GM19238 (cell line): ENCODE results near the gene TRAPPC6A.

Experiments
- DNase-seq: peaks from one replicate; pipeline ENCODE4 v3.0.0; 2011; ENCODE audit warnings: low spot score; ENCODE audit not compliant: insufficient read length

TRAPPC6A gene

DNA sequence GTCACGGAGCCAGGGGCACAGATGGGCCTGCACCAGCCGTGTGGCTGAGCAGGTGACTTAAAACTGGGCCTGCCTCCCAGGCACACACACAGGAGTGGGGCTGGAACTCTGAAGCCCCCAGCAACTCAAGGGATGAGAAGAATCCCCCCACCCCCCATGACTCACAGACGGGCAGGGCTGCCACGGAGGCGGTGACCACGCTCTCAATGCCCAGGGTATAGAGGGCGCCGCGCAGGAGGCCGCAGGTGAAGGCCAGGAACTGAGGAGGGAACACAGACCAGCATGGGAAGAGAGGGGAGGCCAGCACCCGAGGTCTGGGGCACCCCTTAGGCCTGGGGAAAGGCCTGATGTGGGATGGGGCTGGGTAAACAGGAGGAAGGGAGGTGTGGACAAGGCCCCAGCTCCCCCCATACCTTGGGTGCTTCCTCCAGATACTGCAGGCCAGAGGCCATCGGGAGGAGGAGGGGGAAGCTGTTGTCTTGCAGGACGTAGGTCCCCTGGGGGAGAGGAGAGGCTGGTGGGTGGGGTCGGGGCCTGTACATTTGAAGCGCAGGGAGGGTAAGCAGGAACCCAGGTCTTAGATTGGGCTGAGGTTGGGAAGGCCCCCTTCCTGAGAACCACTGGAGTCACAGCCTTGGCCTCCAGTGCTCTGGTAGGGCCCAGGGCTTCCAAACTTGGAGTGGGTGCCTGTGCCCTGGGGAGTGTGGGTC lies 14.1 kb downstream of the TRAPPC6A start:
- DNase-seq: no peak

DNA sequence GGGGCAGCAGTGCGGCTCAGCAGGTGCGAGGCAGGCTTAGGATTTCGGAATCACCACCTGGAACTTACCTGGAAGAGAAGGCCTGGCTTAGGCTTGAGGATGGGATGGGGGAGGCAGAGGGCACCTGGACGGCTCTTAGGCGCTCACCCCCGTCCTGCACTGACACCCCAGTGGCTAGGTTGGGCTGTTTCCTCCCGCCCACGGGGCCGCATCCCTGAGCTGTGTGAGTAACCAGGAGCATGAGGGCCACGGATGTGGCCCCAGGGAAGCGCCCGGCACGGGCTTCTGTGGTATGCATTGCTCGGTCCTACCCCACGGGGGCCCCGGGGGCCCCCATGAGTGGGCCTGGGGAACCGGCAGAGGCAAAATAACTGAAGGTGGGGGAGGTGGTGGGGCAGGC lies 14.9 kb downstream of the TRAPPC6A start:
- no peak for DNase-seq

DNA sequence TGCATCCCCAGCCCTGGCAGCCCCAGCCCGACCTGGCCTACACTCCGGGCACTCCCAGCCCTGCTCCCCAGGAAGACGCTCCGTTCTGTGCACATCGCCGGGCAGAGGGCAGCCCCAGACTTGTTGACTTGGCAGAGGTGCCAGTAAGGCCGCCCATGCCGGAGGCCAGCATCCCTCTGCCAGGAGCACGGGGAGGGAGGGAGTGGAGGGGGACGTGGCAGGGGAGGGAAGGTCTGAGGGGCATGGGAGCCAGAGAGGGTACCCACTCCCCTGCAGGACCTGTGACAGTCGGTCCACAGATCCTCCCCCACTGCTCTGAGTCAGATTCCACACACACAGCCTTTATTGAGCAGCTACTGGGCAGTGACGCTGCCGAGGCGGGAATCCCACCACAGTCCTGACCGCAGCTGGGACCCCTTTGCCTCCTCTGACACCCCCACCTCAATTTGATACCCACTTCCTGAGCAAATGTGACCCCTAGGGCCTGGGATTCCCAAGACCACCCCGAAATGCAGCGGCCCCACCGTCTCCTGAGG lies 15.4 kb downstream of the TRAPPC6A start:
- DNase-seq: no peak

DNA sequence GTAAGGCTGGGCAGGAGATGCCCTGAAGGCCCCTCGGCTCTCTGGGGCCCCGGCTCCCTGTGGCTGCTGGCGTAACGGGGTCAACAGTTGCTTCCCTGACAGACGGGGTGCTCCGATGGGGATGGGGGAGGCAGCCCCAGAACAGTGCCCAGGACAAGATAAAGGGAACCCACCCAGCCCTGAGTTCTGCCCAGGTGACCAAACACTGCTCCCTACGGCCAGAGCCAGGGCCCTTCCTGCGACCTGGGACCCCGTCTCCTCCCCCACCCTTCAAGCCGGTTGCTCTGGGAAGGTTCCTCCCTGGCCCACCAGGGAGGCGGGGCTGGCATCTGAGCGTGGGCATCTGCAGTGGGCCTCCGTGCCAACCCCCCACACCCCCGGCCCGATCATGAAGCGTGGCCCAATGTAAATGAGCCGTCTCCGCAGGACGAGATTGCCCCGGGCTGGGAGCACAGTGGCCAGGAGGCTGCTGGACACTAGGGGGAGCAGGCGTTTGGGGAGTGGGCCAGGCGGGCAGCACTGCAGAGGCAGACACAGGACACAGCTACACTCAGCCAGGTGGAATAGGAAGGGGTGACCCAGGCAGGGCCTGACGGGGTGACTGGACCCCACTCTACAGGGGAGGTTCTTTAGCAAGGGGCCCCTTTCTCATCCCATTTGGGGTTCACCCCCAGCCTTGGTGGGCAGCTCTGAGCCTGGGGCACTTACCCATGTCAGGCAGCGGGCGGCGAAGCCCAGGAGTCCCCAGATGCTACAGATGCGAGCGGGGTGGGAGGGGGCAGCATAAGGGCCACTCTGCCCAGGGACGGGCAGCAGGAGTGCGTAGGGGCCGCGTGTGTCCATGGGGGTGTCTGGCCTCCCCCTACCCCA lies 16.1 kb downstream of the TRAPPC6A start:
- DNase-seq: no peak

DNA sequence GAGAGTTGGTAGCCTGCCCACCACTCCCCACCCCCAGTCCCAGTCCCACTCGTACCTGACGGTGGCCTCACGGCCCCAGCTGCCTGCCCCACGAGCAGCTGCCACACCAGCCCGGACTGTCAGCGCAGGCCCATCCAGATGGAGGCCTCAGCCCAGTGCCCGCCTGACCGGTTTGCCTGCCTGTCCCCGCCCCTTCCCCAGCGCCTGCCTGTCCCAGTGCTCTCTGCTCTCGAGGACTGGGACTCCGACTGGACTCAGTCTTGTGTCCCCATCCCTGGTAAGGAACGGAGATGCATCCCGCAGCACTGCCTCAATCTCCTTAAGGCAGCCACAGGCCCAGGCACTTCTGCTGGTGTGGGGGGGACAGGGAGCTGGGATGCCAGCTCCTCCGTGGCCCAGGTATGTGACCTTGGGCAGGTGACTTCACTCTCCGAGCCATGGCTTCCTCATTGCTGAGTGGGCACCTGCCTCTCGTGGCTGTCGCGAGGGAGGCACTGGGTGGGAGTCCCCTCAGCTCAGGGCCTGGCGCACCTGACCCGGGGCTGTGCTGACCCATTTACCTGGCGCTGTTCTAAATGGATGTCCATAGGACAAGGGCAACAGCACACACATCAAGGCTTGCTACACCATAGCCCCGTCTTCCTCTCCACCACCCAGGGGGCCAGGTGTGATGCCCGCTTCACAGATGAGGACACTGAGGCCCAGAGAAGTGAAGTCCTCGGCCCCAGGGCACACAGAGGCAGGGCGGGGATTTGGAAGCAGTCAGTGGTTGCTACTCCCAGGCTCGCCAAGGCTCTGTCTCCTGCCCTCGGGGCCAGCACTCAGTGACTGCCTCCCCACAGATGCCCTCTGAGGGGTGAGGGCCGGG lies 16.9 kb downstream of the TRAPPC6A start, which contains the start of gene NKPD1:
TSS of gene NKPD1 (minus strand) at position 113 of the 868 bp plus-strand sequence. CDS start 832 bp downstream, outside the sequence.
- no peak for DNase-seq

DNA sequence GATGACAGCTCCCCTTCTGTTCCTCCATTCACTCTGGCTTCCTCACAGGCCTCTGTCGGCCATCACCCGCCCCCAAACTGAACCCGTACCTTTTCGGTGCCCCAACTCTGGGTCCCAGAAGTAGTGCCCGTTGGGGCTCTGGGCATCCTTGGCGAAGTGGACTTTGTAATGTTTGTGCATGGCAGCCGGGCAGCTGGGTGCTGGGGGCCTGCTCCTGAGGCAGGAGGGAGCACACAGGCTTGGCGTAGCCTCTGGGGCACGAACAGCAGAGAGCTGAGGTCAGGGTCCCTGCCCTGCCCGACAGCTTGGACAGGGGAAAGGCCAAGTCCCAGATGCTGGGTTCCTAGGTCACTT lies 18.1 kb downstream of the TRAPPC6A start:
- DNase-seq: no peak

DNA sequence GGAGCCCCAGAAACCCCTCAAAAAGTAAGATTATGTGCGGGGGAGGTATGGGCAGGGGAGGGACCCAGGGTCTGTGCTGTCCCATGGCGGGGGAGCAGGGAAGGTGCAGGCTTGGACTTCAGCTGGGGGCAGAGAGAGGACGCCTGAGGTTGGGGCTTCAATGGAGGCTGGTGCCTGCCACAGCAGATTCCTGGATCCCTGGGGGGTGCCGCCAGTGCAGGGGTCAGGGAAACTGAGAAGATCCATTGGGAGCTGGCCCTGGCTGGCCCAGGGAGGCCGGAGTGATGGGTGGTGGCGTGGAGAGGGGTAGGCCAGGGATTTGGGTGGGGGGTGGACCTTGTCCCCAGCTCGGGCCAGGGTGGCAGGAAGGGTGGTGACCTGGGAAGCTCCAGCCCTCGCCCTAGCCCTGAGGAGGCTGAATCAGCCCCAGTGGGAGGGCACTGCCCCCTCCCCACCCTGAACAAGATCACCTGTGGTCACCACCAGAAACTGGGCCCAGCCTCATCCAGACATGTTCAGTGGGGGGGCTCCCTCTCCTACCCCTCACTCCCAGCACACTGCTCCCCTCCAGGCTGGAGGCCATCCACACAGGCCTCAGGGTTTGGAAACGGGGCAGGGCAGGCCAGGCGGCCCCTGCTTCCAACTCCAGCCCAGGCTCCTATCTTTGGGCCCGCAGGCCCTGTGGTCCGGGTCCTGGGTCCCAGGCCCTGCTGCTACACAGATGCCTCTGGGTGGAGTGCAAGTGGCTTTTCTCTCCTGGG lies 18.6 kb downstream of the TRAPPC6A start:
- DNase-seq: no peak

DNA sequence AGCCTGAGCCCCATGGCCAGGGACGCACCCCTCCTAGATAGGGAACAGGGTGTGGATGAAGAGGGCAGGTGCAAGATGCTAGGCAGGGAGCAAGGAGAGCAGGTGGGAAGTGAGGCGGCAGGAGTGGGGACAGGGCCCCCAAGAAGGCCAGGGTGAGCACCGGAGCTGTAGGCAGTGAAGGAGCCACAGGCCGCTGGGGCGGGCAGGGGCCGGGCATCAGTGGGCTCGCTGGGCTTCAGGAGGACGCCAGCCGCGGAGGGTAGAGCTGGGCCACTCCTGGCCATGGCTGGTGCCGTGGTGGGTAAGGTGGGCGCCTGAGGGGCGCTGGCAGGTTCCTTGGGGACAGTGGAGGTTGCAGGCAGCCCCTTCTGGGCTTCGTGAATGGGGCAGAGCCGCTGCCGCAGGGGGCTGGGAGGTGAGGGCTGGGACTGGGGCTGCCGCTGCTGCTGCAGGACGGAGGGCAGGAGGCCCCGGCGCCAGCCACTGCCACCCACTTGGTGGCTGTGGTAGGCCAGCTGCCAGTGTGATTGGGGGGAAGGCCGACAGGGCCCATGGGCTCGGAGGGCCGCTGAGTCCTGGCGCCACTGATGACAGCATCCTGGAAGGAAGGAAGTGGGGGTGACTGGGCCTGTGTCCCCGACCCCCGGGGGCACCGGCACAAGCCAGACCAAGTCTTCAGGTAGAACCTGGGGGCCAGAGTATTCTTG lies 19.4 kb downstream of the TRAPPC6A start:
- DNase-seq: no peak

DNA sequence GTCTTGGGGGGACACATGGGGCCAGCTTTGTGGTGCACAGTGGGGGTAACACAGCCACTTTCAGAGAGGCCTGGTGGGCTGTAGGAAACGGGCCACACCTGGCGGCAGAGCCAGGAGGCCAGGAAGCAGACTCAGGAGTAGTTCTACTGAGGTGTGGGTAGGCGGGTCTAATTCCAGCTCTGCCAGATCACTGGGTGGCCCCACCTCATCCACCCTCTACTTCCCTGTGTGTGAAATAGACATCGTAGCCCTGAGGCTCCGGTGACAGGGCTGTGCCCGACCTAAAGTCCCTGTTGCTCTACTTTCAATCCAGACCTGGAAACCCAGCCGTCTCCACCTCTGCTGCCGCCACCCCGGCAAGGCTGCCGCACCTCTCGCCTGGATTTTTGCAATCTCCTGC lies 21.3 kb downstream of the TRAPPC6A start:
- DNase-seq: no peak

DNA sequence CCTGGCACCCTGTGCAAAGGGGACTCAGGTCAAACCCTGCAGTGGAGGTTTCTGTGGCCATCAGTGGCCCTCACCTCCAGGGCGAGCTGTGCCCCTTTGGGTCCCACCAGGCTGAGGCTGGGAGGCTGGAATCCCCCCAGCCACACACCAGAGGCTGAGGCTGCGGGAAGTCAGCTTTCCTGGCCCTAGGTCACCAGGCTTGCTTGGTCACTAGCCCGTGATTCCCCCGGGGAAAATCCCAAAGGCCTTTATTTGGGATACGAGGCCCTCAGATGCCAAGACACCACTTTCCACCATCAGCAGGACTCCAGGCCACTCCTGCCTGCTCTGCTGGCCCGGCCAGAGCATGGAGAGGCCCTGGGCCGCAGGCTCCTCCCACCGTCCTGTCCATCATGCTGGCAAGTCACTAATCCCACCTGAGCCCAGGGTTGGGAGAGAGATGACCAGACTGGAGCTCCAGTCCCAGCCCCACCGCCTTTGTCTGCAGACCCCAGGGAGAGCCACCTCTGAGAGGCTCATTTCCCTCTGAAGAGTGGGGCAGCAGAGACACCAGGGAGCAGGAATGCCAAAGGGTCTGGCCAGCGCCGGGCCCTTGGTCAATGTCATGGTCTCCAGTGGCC lies 21.9 kb downstream of the TRAPPC6A start:
- DNase-seq: no peak

DNA sequence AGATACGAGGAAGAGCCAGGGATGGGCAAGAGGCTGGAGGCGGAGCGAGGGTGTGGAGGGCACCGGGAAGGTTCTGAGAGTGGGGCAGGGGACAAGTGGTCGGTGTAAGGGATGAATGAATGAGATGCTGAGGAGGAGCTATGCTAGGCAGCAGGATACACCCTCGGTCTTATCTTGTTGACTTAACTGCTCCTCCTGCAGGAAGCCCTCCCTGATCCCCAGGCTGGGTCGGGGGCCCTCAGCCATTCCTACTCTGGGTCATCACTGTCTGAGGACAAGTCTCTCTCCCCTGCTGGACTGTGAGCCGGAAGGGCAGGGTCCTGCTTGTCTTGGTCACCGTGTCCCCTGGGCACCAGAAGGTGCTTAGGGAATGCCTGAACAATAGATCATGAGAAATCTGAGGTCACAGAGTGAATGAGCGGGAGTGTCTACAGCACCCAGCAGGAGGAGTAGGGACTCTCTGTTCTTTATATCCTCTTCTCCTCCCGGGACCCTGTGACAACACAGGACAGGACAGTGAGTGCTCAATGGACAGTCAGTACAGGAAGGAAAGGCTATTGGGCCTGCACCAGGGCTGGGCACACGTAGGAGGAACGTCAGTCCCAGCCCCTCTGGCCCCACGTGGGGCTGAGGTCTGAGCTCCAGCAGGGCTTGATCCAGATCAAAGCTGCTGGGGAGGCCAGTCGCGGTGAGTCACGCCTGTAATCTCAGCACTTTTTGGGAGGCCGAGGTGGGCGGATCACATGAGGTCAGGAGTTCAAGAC lies 23.8 kb downstream of the TRAPPC6A start:
- no peak for DNase-seq

DNA sequence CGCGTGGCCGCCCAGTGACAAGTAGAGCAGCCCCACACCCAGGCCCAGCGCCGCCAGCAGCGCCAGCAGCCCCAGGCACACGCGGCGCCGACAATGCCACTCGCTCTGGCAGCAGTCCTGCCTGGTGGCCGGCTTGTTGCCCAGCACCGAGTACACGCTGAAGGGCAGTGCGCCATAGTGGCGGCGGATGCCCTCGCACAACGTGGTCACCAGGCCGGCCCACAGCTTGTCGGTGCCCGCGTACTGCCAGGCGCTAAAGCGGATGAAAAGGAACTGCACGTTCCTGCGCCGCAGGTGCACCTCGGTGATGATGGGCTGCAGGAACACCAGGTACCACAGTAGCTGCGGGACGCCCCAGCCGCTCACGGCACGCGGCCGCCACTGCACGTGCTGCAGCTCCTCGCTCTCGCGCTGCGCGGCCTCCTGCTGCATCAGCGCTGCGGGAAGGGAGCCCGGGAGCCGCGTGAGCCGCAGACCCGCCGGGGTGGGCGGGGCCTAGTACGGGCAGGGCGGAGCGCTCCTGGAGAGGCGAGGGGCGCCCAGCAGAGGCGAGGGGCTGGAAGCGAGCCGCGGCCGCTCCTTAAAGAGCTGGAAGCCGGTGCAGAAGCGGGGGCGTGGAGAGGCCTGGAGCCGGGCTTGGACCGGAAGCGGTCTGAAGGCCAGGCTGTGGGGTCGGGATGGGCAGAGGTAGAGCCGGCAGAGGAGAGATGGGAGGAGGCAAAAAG lies 24.5 kb downstream of the TRAPPC6A start:
- DNase-seq: no peak

DNA sequence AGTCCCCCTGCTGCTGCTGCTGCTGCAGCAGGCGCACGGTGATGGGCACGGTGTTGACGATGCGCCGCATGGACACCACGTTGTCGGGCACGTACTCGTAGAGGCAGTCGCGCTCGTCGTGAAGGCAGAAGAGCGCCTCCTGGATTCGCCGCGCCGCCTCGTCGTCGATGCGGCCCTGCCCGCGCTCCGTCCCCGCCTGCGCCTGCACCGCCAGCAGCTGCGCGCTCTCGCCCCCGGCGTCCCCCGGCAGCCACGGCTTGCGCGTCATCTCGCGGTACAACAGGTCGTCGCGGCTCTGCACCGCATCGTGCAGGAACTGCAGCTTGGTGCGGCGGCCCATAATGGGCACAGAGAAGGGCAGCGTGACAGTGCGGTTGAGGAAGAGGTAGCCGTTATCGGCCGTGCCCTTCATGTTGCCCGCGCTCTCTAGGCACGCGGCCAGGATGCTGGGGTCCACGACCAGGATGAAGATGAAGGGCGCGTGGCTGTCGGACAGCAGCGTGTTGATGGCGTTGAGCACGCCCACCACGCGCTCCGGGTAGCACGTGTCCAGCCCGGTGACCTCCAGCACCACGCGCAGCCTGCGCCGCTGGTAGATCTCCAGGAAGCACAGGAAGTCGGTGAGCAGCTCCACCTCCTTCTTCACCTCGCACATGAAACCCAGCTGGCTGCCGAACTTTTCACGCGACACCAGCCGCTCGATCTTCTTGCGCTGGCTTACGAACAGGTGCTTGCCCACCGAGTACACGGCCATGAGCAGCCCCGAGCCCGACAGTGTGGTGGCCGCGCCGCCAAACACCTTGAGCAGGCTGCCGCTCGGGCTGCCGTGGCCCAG lies 25.3 kb downstream of the TRAPPC6A start:
- no peak for DNase-seq

DNA sequence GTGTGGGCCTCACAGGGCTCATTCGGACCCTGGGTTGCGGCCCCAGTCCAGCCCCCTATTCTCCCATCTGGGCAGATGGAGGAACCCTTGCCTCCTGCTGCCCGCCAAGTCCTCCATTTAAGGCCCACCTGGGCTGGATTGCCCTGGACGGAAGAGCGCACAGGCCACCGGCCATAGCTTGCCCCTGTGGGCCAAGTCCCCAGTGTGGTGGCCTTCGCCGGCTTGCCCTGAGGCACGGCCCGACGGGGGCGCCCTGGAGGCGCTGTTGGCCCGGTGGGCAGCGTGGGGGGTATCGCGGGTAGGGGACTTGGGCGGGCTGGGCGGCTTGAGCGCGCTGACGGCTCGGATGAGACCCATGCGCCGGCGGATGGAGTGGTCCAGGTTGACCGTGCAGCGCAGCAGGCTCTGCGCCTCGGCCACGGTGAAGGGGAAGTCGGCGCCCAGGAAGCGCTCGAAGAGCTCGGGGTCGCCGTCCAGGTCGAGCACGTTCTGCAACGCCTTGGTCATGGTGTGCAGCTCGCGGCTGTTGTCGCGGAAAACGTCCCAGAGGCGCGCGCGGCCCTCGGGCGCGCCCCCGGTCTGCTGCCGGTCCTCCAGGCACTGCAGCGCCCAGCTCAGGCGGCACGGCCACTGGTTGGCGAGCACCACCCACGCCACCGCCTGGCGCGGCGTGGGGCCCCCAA lies 26.1 kb downstream of the TRAPPC6A start:
- no peak for DNase-seq

DNA sequence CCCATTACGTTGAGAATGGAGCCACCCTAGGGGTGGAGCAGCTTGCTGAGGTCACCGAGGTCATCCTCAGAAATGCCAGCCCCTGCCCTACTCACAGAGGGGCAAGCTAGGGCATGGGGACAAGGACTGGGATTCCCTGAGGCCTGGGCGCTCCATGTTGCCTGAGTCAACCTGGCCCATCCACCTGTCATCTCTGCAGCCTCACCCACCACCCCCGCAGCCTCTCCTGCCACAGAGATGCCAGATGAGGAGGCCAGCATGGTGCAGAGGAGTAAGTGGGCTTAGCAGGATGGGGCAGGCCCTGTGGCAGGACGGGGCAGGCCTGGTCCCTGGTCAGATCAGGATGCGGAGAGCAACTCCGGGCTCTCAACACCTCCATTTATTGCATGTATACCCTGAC lies 26.7 kb downstream of the TRAPPC6A start:
- DNase-seq: no peak

DNA sequence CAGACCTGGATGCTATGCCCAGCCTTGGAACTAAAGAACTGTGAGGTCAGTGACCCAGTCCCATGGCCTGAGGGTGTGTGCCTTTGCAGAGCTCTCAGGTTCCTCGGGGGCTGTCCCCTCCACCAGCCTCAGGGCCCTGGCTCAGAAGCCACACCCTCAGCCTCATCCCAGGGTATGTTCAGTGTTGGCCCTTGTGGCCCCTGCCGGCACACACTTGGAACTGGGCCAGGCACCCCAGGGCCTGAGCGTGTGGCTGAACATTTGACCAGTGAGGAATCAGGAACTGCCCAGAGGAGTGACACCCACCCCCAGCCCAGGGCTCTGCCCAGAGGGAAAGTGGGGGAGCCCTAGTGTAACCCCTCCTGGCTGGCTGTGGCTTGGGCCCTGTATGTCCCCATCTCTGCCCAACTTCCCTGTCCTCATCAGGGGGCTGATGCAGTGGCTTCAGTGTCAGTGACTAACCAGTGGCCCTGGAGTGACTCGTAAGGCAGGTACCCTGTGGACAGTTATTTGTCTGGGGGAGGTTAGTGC lies 27.2 kb downstream of the TRAPPC6A start:
- DNase-seq: no peak

DNA sequence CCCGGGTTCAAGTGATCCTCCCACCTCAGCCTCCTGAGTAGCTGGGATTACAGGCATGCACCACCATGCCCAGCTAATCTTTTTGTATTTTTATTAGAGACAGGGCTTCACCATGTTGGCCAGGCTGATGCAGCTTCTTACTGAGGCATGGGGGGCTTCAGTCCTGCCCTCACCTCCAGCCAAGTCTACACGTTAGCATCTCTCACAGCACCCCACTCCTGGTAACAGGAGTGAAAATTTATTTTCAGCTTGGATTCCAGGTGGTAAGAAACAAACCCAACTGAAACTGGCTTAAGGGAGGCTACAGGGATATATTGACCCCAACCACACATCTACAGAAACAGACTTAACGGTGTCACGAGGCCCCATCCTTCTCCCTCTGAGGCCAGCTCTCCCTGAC lies 27.9 kb downstream of the TRAPPC6A start:
- DNase-seq: no peak
